ENCODE data around the gene C2orf92. TPM values are rescaled to one million over a fixed set of nuclear protein-coding genes. Genes with fewer than 3 reads are reported as not detected.

The C2orf92 gene
- total RNA-seq, 2 experiments from 2014 or later = 5.9 to 11.2 TPM

- CTCF ChIA-PET (ENCODE audit: unreplicated experiment) = no interaction called here
- intact Hi-C loops (cut with micrococcal nuclease; ENCODE audit: unreplicated experiment) = loop anchor here (2.0 kb wide), 1 partner anchor 105 kb away; no protein-coding TSS in a partner anchor
Observed at GRCh38 chr2:97695744-97696143, 26.2 kb downstream of the C2orf92 start.

DNA sequence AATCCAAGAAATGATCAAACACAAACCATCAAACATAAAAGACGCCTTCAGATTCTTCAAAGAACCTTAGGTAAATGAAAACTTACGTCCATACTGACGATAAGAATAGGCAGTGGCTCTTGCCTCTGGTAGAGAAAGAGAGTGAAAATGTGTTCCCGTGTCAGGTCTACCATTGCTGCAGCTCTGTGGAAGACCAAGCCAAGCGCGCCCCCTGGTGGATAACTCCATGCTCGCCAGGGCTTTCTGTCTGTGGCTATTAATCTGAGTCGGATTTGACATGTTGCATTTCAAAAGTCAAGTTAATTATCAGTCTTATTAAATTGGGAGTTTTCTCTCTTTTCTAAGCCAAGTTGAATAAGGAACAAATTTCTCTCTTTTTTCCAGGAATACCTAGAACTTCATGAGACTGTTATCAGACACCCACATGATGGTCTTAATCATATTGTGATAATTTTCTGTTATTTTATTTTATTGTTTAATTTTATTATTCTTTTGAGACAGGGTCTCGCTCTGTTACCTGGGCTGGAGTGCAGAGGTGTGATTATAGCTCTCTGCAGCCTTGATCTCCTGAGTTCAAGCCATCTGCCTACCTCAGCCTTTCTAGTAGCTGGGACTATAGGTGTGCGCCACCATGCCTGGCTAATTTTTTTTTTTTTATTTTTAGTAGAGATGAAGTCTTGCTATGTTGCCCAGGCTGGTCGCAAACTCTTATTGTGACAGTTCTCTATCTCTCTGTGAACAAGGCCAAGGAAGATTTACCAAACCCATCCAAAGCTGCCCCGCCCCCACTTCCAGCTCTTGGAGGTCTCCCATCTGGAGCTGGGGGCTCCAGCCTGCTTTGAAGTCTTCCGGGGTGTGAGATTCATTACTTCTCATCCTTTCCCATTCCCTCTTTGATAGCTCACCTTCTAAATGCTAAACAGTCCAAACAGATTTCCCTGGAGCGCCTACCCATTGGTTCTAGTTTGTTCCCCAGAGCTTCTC lies 28.0 kb downstream of the C2orf92 start:
- ChIA-PET POLR2A (interaction anchor here (0.6 to 1.2 kb wide), 5 partner anchors 33 to 1304 kb away, joined by 3 to 9 read pairs (median 3); partner anchors contain the start of gene COX5B), CTCF (ENCODE audit: unreplicated experiment) (interaction anchor here (0.5 to 1.1 kb wide), 3 partner anchors 24 to 107 kb away, joined by 3 to 4 read pairs (median 3); no protein-coding TSS in a partner anchor)
- Histone ChIP-seq H3K4me1 (ENCODE audit: insufficient read depth, low read length, poor library complexity, severe bottlenecking) (peaks cover 6% of the 10 kb centered on the region), H2AFZ (ENCODE audit: low read length) (peak overlapping the region; percentile 80; the same call in 1 of the 2 replicates), H3K9me3 (ENCODE audit: low read length) (no peaks in the 10 kb centered on the region), H3K9me2 (ENCODE audit: insufficient read depth, low read length) (no peaks in the 10 kb centered on the region), H3K4me2 (ENCODE audit: low read length) (peak overlapping the region; percentile 46), H3K27ac (ENCODE audit: low read depth, low read length, poor library complexity, severe bottlenecking) (no peak overlapping the region), H4K20me1 (ENCODE audit: insufficient read depth, low read length) (no peaks in the 10 kb centered on the region), H3K79me2 (ENCODE audit: insufficient read depth, low read depth, low read length) (no peaks in the 10 kb centered on the region), H3K4me3 (ENCODE audit: low read depth, low read length, poor library complexity, severe bottlenecking) (peak overlapping the region; percentile 15), H3K36me3 (ENCODE audit: insufficient read depth, low read length) (no peaks in the 10 kb centered on the region)
- no peak for TF ChIP-seq EZH2phosphoT487 (IDR thresholded peaks at IDR 0.05; ENCODE audit: borderline replicate concordance, low read depth, low read length)
- TF ChIP-seq, protein P1, sequence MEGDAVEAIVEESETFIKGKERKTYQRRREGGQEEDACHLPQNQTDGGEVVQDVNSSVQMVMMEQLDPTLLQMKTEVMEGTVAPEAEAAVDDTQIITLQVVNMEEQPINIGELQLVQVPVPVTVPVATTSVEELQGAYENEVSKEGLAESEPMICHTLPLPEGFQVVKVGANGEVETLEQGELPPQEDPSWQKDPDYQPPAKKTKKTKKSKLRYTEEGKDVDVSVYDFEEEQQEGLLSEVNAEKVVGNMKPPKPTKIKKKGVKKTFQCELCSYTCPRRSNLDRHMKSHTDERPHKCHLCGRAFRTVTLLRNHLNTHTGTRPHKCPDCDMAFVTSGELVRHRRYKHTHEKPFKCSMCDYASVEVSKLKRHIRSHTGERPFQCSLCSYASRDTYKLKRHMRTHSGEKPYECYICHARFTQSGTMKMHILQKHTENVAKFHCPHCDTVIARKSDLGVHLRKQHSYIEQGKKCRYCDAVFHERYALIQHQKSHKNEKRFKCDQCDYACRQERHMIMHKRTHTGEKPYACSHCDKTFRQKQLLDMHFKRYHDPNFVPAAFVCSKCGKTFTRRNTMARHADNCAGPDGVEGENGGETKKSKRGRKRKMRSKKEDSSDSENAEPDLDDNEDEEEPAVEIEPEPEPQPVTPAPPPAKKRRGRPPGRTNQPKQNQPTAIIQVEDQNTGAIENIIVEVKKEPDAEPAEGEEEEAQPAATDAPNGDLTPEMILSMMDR (conservative IDR thresholded peaks at IDR 0.05; ENCODE audit: low read length) = peak; percentile 98
- peak; percentile 89 for DNase-seq (ENCODE audit: low spot score)
- no TSS peak for BruUV-seq (replicated peaks)
- intact Hi-C loops (cut with micrococcal nuclease; ENCODE audit: unreplicated experiment) = loop anchor here (1.0 to 2.0 kb wide), 2 partner anchors 33 to 107 kb away; partner anchors contain the start of gene ACTR1B

More at GRCh38 chr2:97695744-97696143, 26.2 kb downstream of the C2orf92 start:
- Histone ChIP-seq H3K27ac (ENCODE audit: low read depth, low read length, poor library complexity, severe bottlenecking) (no peak overlapping the region), H3K79me2 (ENCODE audit: insufficient read depth, low read depth, low read length) (no peaks in the 10 kb centered on the region), H3K9me3 (ENCODE audit: low read length) (no peaks in the 10 kb centered on the region), H3K4me1 (ENCODE audit: insufficient read depth, low read length, poor library complexity, severe bottlenecking) (peaks cover 13% of the 10 kb centered on the region), H2AFZ (ENCODE audit: low read length) (no peak overlapping the region), H3K9me2 (ENCODE audit: insufficient read depth, low read length) (no peaks in the 10 kb centered on the region), H4K20me1 (ENCODE audit: insufficient read depth, low read length) (no peaks in the 10 kb centered on the region), H3K36me3 (ENCODE audit: insufficient read depth, low read length) (no peaks in the 10 kb centered on the region), H3K4me3 (ENCODE audit: low read depth, low read length, poor library complexity, severe bottlenecking) (no peak overlapping the region), H3K4me2 (ENCODE audit: low read length) (no peak overlapping the region)
- POLR2A ChIA-PET = interaction anchor here (1.2 kb wide), 1 partner anchor 23 kb away, joined by 3 read pairs; no protein-coding TSS in a partner anchor
- DNase-seq (ENCODE audit: low spot score) = no peak
- no TSS peak for BruUV-seq (replicated peaks)
- TF ChIP-seq, protein P1 (conservative IDR thresholded peaks at IDR 0.05; ENCODE audit: low read length) = no peak
- no peak for TF ChIP-seq EZH2phosphoT487 (IDR thresholded peaks at IDR 0.05; ENCODE audit: borderline replicate concordance, low read depth, low read length)
